ENCODE measurements around the gene MACROD2. TPM values are rescaled to one million over a fixed set of nuclear protein-coding genes. Genes with fewer than 3 reads are reported as not detected.

The MACROD2 gene
- total RNA-seq, 1 donor from 2014 or later: 6.4 TPM

DNA sequence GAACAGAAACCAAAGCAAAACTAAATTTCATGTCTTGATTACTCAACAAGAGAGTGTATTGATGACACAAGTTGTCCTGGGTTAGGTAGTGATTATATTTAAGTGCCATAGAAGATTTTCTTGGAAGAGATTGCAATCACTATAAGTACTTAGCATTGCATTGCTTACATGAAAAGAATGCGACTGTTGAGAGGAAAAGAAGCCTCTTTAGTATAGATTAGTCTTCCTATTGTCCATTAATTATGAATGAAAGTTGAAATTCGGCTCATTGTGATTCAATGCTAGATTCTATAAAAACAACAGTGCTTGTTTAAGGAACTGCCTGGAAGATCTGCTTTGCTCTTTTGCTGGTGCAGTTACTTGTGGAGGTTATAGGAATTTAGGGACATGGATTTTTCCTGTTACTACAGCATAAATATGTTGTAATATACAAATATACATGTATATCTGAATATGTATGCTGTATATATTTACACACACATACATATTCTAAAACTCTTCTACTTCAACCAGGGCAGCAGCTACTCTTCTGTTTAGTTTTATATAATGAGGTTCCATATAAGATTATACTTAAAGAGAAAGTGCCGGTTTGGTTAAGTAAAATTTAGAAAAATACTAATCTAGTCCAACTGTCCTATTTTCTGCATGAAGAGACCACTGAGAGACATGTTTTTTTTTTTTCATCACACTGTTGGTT, 1781.6 kb downstream of the MACROD2 start:
- Mint-ChIP-seq H3K27ac (ENCODE audit: unreplicated experiment) (no peak overlapping the region), H3K27me3 (ENCODE audit: low read depth) (no peaks in the 10 kb centered on the region), H3K36me3 (ENCODE audit: low read depth) (no peaks in the 10 kb centered on the region), H3K9me3 (peaks cover 3% of the 10 kb centered on the region), H3K4me3 (no peak overlapping the region), H3K4me1 (peaks cover 3% of the 10 kb centered on the region)
- TF ChIP-seq, protein P1, sequence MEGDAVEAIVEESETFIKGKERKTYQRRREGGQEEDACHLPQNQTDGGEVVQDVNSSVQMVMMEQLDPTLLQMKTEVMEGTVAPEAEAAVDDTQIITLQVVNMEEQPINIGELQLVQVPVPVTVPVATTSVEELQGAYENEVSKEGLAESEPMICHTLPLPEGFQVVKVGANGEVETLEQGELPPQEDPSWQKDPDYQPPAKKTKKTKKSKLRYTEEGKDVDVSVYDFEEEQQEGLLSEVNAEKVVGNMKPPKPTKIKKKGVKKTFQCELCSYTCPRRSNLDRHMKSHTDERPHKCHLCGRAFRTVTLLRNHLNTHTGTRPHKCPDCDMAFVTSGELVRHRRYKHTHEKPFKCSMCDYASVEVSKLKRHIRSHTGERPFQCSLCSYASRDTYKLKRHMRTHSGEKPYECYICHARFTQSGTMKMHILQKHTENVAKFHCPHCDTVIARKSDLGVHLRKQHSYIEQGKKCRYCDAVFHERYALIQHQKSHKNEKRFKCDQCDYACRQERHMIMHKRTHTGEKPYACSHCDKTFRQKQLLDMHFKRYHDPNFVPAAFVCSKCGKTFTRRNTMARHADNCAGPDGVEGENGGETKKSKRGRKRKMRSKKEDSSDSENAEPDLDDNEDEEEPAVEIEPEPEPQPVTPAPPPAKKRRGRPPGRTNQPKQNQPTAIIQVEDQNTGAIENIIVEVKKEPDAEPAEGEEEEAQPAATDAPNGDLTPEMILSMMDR (conservative IDR thresholded peaks at IDR 0.05): no peak
- no peak for DNase-seq (ENCODE audit: low read depth, low spot score)

DNA sequence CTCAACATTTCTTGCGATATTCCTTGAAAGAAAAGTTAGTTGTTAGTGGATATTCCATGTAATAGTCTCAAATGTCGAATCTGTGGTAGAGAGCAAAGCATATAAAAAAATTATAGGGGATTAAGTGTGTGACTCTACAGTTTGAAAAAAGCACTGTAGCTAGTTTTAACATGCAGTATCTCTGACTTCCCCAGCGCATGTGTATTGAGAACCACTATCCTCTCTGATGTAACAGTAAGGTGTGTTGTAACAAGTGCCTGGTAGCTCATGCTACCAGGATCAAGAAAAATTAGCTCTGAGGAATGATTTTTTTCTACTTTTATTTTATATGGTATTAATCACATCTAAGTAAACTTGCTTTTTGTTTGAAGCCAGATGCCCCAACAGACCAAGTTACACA, 1788.7 kb downstream of the MACROD2 start:
- DNase-seq (ENCODE audit: low read depth, low spot score): no peak
- no peaks in the 10 kb centered on the region for H3K27me3 Mint-ChIP-seq (ENCODE audit: low read depth)
- H3K4me3 Mint-ChIP-seq: no peak overlapping the region
- TF ChIP-seq, protein P1 (conservative IDR thresholded peaks at IDR 0.05): no peak
- H3K9me3 Mint-ChIP-seq: peaks cover 2% of the 10 kb centered on the region
- no peak overlapping the region for H3K27ac Mint-ChIP-seq (ENCODE audit: unreplicated experiment)
- H3K36me3 Mint-ChIP-seq (ENCODE audit: low read depth): no peaks in the 10 kb centered on the region
- peaks cover 14% of the 10 kb centered on the region for H3K4me1 Mint-ChIP-seq

DNA sequence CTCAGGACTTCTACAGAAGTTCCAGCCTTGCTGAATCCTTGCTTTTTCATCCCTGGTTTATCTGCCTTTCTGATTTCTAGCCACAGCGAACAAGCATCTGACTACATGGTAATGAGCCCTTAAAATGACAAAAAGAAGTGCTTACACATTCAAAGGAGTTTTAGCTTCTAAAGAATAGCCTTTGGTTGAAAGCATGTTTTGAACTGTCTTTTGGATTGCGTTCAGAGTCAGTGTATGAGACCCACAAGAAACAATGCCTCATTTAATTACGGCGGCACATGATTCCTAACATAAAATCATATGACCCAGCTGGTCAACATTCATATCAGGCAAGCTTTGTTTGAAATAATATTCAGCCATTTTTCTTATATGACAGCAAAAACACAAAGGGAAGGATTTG, 1793.8 kb downstream of the MACROD2 start:
- TF ChIP-seq, protein P1 (conservative IDR thresholded peaks at IDR 0.05): no peak
- Mint-ChIP-seq H3K4me3 (no peak overlapping the region), H3K36me3 (ENCODE audit: low read depth) (no peaks in the 10 kb centered on the region)

DNA sequence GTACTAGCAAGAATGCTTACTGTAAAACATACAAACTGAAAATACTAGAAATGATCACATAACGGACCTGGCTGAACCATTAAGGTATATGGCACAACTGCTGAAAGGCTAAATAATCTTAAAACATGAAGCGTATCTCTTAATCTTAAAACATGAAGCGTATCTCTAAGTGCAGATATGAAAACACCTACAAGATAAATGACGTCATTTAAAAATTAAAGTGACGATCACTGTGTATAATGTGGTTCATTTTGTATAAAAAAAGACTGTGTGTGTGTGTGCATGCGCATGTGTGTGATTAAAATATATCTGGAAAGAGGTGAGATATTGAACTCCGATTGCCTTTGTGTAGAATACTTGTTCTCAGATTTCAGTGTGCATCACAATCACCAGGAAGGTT, 1797.5 kb downstream of the MACROD2 start:
- Mint-ChIP-seq H3K9me3 (no peaks in the 10 kb centered on the region), H3K36me3 (ENCODE audit: low read depth) (no peaks in the 10 kb centered on the region), H3K4me1 (peaks cover 32% of the 10 kb centered on the region), H3K27me3 (ENCODE audit: low read depth) (no peaks in the 10 kb centered on the region), H3K27ac (ENCODE audit: unreplicated experiment) (no peak overlapping the region), H3K4me3 (no peak overlapping the region)
- TF ChIP-seq, protein P1 (conservative IDR thresholded peaks at IDR 0.05): no peak
- DNase-seq (ENCODE audit: low read depth, low spot score): no peak

More for the DNA sequence above, 1793.8 kb downstream of the MACROD2 start:
- H3K4me1 Mint-ChIP-seq: peaks cover 17% of the 10 kb centered on the region
- H3K9me3 Mint-ChIP-seq: no peaks in the 10 kb centered on the region
- peak overlapping the region; percentile 93 for H3K27ac Mint-ChIP-seq (ENCODE audit: unreplicated experiment)
- DNase-seq (ENCODE audit: low read depth, low spot score): no peak
- no peaks in the 10 kb centered on the region for H3K27me3 Mint-ChIP-seq (ENCODE audit: low read depth)

DNA sequence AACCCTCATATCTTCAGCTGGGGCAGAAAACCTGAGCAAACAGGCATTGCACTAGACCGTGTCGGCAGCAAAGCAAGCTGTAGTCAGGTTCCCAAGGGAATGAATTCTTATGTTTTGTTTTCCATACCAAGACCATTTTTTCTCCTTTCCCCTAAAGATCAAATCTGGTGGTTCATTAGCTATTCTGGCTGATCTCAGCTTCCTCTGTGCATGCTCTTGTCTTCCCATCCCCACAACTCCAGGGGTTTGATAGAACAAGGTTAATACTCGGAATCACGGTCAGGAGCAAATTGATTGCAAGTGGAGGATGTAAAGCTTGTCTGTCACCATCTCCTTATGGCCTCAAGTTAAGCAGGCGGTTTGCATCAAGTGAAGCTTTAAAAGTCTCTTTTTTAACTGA, 1799.1 kb downstream of the MACROD2 start:
- TF ChIP-seq, protein P1 (conservative IDR thresholded peaks at IDR 0.05): no peak
- Mint-ChIP-seq H3K4me1 (peaks cover 20% of the 10 kb centered on the region), H3K27me3 (ENCODE audit: low read depth) (no peaks in the 10 kb centered on the region), H3K36me3 (ENCODE audit: low read depth) (no peaks in the 10 kb centered on the region), H3K9me3 (no peaks in the 10 kb centered on the region), H3K4me3 (no peak overlapping the region), H3K27ac (ENCODE audit: unreplicated experiment) (peak overlapping the region; percentile 5)
- DNase-seq (ENCODE audit: low read depth, low spot score): no peak

All from neural crest cell (in vitro differentiated cells).